Natural killer cell (primary cell): ENCODE measurements around the gene CNIH4. TPM values are rescaled to one million over a fixed set of nuclear protein-coding genes. Genes with fewer than 3 reads are reported as not detected.
A peak's percentile ranks its signal among the peaks of the same experiment; 100 is the strongest.

Source experiments
- ATAC-seq, 3 donors: fragments of 150-1000 bp in 2 of 3; fragments of 200-7000 bp in 1 of 3; cut with Tn5 transposase; 1 replicate in 1 of 3; 2 replicates in 2 of 3; pipeline ENCODE4 v1.10.0; 2021; ENCODE audit warnings: mild to moderate bottlenecking in 2 of 3, moderate library complexity in 2 of 3
- DNase-seq, 2 donors: peaks; one replicate each; pipeline versions ENCODE4 v3.0.0 to v3.0.0-alpha.2; 2013 to 2021; ENCODE audit warnings: mixed read lengths in 1 of 2
- H3K27ac ChIP-seq: one replicate; pipeline ENCODE4 v1.5.1; 2013; ENCODE audit warnings: mild to moderate bottlenecking, low read length
- H3K27me3 ChIP-seq: one replicate; pipeline ENCODE4 v1.6.1; 2013; ENCODE audit warnings: low read length; ENCODE audit not compliant: control insufficient read depth, insufficient read depth
- H3K36me3 ChIP-seq: one replicate; pipeline ENCODE4 v1.6.1; 2013; ENCODE audit warnings: low read length; ENCODE audit not compliant: control insufficient read depth, insufficient read depth
- H3K4me1 ChIP-seq: one replicate; pipeline ENCODE4 v1.6.1; 2013; ENCODE audit warnings: low read length; ENCODE audit not compliant: control insufficient read depth, insufficient read depth
- H3K4me3 ChIP-seq: one replicate; pipeline ENCODE4 v1.5.1; 2013; ENCODE audit warnings: low read length
- H3K9me3 ChIP-seq: one replicate; pipeline ENCODE4 v1.6.1; 2013; ENCODE audit warnings: low read length; ENCODE audit not compliant: control insufficient read depth, insufficient read depth
- H3K27ac Mint-ChIP-seq, 2 donors: one replicate each; pipeline ENCODE4 v1.8.0; 2022; ENCODE audit warnings: mild to moderate bottlenecking in 2 of 2, mixed read lengths in 2 of 2, moderate library complexity in 1 of 2
- H3K27me3 Mint-ChIP-seq, 2 donors: one replicate each; pipeline ENCODE4 v1.8.0; 2022; ENCODE audit warnings: low read depth in 2 of 2, mixed read lengths in 2 of 2
- H3K36me3 Mint-ChIP-seq: one replicate; pipeline ENCODE4 v1.8.0; 2022; ENCODE audit warnings: mixed read lengths
- H3K4me1 Mint-ChIP-seq, 2 donors: one replicate each; pipeline ENCODE4 v1.8.0; 2022; ENCODE audit warnings: mixed read lengths in 2 of 2
- H3K4me3 Mint-ChIP-seq: one replicate; pipeline ENCODE4 v1.8.0; 2022; ENCODE audit warnings: mild to moderate bottlenecking, moderate library complexity, mixed read lengths
- H3K9me3 Mint-ChIP-seq, 2 donors: one replicate each; pipeline ENCODE4 v1.8.0; 2022; ENCODE audit warnings: mixed read lengths in 2 of 2
- WGBS: methylation state at CpG from one replicate; pipeline ENCODE4 v1.1.7; 2013; ENCODE audit warnings: missing lambda C conversion rate; ENCODE audit not compliant: insufficient coverage; 5-methylcytosine and 5-hydroxymethylcytosine counted together
- intact Hi-C: fragments of 100-400 bp; cut with micrococcal nuclease; formaldehyde crosslinking; loops from one replicate; pipeline ENCODE4 v1.14.2; 2022
- total RNA-seq, 4 donors: library from RNA; stranded (reverse); fragments of 120-200 nt in 1 of 4; gene quantifications; one replicate each; pipeline versions ENCODE4 v1.2.3 to v1.2.4, GENCODE V29; 2013 to 2022
- TF ChIP-seq, protein P1 (sequence below): fragments of 200-600 bp; IDR thresholded peaks from one replicate; pipeline ENCODE4 v1.8.0; 2022; ENCODE audit warnings: antibody characterized with exemption

The CNIH4 gene
- total RNA-seq, 3 donors from 2014 or later (not counting 1 experiment from before 2014, with no cell fraction given): 20.4 to 32.4 (median 27.3) TPM

DNA sequence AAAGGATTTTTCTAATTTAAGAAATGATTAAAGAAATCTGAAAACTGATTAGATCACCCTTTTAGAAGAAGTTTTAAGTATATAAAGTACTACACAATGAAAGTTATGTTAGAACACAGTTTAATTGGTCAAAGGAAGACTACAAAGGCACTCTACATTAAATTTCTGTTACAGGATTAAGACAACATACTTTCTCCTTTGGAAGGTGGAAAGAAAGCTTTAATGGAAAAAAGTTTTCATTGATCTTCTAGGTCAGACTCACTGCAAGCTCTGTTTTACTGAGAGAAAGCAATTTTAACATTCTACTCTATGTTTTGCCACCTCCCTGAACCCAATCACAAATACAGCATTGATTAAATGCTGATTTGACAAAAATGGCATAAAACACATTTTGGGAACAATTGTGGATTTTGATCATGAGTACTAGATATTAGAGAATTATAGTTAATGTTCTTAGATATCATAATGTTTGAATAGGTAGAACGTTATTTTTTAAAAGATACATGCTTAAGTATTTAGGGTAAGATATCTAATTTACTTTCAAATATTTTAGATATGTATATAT is 45.9 kb downstream of the CNIH4 start:
- no peak for ATAC-seq
- no peak overlapping the region for H3K4me3 ChIP-seq
- no peaks in the 10 kb centered on the region for H3K9me3 ChIP-seq
- H3K4me3 Mint-ChIP-seq: no peak overlapping the region
- no peaks in the 10 kb centered on the region for H3K27me3 Mint-ChIP-seq
- intact Hi-C loops: no loop called here
- no peaks in the 10 kb centered on the region for H3K27me3 ChIP-seq
- no peak overlapping the region for H3K27ac ChIP-seq
- H3K4me1 Mint-ChIP-seq: peaks cover 18 to 24% of the 10 kb centered on the region in 2 donors
- H3K9me3 Mint-ChIP-seq: no peaks in the 10 kb centered on the region
- H3K4me1 ChIP-seq: no peaks in the 10 kb centered on the region
- TF ChIP-seq, protein P1, sequence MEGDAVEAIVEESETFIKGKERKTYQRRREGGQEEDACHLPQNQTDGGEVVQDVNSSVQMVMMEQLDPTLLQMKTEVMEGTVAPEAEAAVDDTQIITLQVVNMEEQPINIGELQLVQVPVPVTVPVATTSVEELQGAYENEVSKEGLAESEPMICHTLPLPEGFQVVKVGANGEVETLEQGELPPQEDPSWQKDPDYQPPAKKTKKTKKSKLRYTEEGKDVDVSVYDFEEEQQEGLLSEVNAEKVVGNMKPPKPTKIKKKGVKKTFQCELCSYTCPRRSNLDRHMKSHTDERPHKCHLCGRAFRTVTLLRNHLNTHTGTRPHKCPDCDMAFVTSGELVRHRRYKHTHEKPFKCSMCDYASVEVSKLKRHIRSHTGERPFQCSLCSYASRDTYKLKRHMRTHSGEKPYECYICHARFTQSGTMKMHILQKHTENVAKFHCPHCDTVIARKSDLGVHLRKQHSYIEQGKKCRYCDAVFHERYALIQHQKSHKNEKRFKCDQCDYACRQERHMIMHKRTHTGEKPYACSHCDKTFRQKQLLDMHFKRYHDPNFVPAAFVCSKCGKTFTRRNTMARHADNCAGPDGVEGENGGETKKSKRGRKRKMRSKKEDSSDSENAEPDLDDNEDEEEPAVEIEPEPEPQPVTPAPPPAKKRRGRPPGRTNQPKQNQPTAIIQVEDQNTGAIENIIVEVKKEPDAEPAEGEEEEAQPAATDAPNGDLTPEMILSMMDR: no peak
- H3K27ac Mint-ChIP-seq: peak overlapping the region in 1 of 2 donors; percentile 35
- peaks cover 86% of the 10 kb centered on the region for H3K36me3 ChIP-seq
- no CpG with 5 or more reads among the region's 1 CpG for WGBS
- peaks cover 8% of the 10 kb centered on the region for H3K36me3 Mint-ChIP-seq
- no peak for DNase-seq

DNA sequence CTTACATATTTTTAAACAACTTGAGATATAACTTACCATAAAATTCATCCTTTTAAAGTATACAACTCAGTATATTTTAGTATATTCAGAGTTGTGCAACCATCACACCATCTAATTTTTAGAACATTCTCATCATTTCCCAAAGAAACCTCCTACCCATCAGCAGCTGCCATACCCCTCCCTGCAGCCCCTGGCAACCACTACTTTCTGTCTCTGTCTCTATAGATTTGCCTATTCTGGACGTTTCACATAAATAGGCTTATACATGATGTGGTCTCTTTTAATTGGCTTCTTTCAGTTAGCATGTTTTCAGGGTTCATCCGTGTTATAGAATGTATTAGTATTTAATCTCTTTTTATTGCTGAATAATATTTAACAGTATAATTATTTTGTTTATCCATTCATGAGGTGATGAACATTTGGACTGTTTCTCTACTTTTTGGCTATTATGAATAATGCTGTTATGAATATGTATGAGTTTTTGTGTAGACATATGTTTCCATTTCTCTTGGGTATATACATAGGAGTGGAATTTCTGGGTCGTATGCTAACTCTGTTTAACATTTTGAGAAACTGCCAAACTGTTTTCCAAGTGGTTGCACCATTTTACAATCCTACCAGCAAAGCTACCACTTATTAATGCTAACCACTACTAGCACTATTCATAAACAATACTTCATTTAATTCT is 48.4 kb downstream of the CNIH4 start:
- H3K27ac ChIP-seq: no peak overlapping the region
- peaks cover 20 to 23% of the 10 kb centered on the region in 2 donors for H3K4me1 Mint-ChIP-seq
- DNase-seq (no peak), ATAC-seq (no peak)
- H3K4me1 ChIP-seq: no peaks in the 10 kb centered on the region
- H3K27me3 ChIP-seq: no peaks in the 10 kb centered on the region
- no peaks in the 10 kb centered on the region for H3K9me3 ChIP-seq
- WGBS: 74% methylated on average over 2 of the region's 3 CpGs
- intact Hi-C loops: no loop called here
- no peaks in the 10 kb centered on the region for H3K9me3 Mint-ChIP-seq
- H3K36me3 ChIP-seq: peaks cover 84% of the 10 kb centered on the region
- H3K4me3 Mint-ChIP-seq: no peak overlapping the region
- H3K36me3 Mint-ChIP-seq: no peaks in the 10 kb centered on the region
- H3K4me3 ChIP-seq: no peak overlapping the region
- no peaks in the 10 kb centered on the region for H3K27me3 Mint-ChIP-seq
- TF ChIP-seq, protein P1: no peak
- peak overlapping the region; percentile 7 to 19 for H3K27ac Mint-ChIP-seq

DNA sequence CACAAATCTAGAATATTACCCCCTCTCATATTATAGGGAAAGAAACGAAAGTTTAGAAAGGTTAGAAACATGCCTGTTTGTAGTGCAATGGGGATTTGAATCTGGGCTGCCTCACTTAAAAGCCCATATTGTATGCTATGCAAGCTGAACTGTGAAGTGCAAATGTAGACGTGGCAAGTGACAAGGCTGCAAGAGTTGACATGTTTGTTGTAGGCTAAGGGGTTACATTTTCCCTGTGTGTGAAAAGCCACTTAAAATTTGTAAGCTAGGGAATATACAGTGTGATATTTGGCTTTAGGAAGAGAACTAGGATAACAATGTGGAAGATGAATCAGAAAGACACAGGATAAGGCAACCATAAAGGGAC is 48.9 kb downstream of the CNIH4 start:
- Mint-ChIP-seq H3K9me3 (no peaks in the 10 kb centered on the region), H3K36me3 (no peaks in the 10 kb centered on the region), H3K4me1 (peaks cover 20 to 23% of the 10 kb centered on the region in 2 donors), H3K27ac (peak overlapping the region; percentile 7 to 19), H3K27me3 (no peaks in the 10 kb centered on the region), H3K4me3 (no peak overlapping the region)
- DNase-seq (no peak), ATAC-seq (no peak)
- no peaks in the 10 kb centered on the region for H3K27me3 ChIP-seq
- H3K36me3 ChIP-seq: peaks cover 86% of the 10 kb centered on the region
- no peaks in the 10 kb centered on the region for H3K9me3 ChIP-seq
- intact Hi-C loops: no loop called here
- H3K4me3 ChIP-seq: no peak overlapping the region
- TF ChIP-seq, protein P1: no peak
- no peaks in the 10 kb centered on the region for H3K4me1 ChIP-seq
- no peak overlapping the region for H3K27ac ChIP-seq
- WGBS: 89% methylated on average over 2 of the region's 2 CpGs

DNA sequence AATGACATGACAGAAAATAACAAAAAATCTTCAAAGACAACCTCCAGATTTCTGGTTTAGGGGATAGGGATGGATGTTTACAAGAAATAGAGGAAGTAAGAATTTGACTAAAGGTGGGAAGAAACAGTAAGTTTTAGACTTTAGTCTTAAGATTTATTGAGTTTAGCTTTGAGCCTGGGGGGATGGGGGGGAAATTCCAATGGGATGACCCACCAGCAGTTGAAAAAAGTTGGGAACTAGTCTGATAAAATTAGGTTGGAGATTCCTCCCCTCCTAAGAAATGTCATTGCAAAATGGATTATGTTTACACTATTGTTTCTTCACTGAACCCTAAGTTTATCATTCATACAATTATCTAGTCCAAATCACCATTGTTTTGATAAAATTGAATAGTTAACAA is 49.5 kb downstream of the CNIH4 start:
- H3K36me3 ChIP-seq: peaks cover 85% of the 10 kb centered on the region
- no peaks in the 10 kb centered on the region for H3K9me3 Mint-ChIP-seq
- H3K4me1 Mint-ChIP-seq: peaks cover 18 to 20% of the 10 kb centered on the region in 2 donors
- H3K4me3 ChIP-seq: no peak overlapping the region
- no peak overlapping the region for H3K4me3 Mint-ChIP-seq
- intact Hi-C loops: no loop called here
- H3K27me3 ChIP-seq: no peaks in the 10 kb centered on the region
- H3K27me3 Mint-ChIP-seq: no peaks in the 10 kb centered on the region
- no peaks in the 10 kb centered on the region for H3K9me3 ChIP-seq
- ATAC-seq (no peak), DNase-seq (no peak)
- H3K36me3 Mint-ChIP-seq: no peaks in the 10 kb centered on the region
- TF ChIP-seq, protein P1: no peak
- no peak overlapping the region for H3K27ac ChIP-seq
- H3K4me1 ChIP-seq: no peaks in the 10 kb centered on the region
- peak overlapping the region; percentile 19 to 41 for H3K27ac Mint-ChIP-seq
